ELR (cell line): ENCODE results near the gene STK35.
A peak's percentile ranks its signal among the peaks of the same experiment; 100 is the strongest.

ENCODE experiments used
- DNase-seq: peaks from one replicate; pipeline ENCODE4 v3.0.0-alpha.2; 2015; ENCODE audit warnings: low read depth

STK35 gene

DNA sequence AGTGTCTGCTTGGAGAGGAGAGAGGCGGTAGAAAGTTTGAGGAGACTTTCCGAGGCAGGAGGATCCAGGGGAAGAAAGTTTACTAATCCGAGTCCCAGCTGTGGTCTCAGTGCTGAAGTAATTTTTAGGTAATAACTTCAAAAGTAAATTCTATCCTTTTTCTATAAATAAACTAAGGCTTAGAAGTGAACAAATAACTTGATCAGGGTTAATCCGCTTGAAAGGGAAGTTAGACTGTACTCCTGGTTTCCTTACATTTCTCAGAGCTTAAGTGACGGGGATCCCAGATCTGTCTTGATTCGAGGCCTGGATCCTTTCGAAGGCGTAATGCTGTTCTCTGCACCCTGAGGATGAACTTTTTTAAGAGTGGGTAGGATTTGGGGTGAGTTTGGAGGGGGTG is 2.6 kb downstream of the STK35 start:
- peak; percentile 4 for DNase-seq

DNA sequence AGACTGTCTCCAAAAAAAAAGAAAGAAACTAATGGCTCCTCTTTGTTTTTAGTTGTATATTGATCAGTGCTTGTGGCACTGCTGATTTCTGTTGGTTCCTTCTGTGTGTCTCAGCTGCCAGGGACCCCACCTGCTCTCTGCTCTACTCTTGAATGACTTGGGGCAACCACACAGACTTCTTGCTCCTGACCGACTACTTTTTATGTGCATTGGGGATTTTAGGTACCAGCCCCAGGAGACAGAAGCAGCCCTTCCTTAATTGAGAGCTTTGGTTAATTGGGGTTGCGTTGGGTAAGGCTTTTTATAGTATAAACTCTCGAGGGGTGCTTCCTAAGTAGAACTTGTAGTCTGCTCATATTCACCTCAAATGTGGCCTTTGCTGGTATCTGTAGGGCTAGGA is 6.9 kb downstream of the STK35 start:
- no peak for DNase-seq

GRCh38 chr20:2108987-2109386 is 7.4 kb downstream of the STK35 start:
- peak; percentile 85 for DNase-seq

DNA sequence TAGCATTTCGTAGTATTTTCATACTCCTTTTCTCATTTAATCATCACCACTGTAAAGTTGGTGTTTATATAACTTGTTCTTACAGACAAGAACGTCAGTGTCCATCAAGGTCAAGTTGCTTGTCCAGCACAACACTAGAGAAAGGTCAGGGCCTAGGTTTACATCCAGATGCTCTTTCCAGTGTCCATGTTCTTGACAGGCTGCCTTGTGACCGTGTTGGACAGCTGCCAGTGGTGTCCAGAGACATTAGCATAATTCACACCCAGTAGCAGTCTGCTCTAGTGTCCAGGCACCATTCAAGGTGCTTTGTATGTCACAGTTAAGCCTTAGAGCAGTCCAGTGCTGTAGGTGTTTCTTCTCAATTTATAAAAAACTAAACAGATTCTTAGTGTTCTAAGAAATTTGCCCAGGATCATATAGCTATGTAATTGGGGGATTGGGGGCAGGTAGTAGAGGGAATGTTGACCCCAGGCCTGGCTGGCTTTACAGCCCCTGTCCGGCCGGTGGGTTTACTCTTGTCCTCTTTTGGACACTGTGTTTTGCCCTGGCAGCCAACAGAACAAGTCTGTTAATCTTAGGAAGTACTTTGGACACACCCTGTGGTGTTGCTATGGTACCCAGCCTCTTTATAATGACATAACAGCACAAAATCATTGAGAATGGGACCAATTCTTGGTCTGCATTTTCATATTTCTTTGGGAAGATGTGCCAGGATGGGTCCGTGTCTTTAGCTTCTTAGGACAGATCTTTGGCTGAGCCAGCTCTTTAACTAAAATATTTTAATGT is 8.0 kb downstream of the STK35 start:
- no peak for DNase-seq

GRCh38 chr20:2112910-2113309 is 11.3 kb downstream of the STK35 start:
- DNase-seq, result no peak

GRCh38 chr20:2114127-2114959 is 12.7 kb downstream of the STK35 start:
- no peak for DNase-seq

DNA sequence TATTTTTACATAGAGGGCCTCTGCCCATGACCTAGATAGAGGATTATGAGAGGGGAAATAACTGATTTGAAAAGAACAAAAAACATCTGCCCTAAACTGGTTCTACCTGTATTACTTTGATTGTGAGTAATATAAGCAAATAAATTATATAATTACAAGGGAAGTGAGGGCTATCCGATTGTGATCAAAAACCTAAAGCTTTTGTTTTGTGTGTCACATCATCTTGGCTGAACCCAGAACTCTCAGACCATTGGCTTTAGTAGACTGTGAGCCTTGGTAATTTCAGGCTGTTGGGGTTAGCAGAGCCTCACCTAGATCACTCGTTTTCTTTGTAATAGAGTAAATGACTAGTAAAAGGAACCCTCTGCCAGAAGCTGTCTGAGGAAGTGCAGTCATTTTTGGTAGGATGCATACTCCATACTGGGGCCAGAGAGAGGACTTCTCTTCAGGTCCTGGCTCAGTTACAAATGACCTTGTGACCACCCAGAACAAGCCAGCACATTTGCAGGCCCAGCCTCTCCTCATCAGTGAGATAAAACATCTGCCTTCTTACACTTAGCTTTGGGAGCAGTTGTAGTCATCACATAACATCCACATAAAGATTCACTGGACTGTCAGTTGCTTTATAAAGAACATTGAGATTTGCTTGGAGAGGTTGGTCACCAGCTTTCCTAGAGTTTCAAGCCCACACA is 13.5 kb downstream of the STK35 start:
- DNase-seq, result no peak

GRCh38 chr20:2116170-2116940 is 14.7 kb downstream of the STK35 start:
- DNase-seq, result no peak

GRCh38 chr20:2118783-2119182 is 17.2 kb downstream of the STK35 start:
- DNase-seq, result peak; percentile 35

GRCh38 chr20:2122936-2123335 is 21.3 kb downstream of the STK35 start:
- no peak for DNase-seq

DNA sequence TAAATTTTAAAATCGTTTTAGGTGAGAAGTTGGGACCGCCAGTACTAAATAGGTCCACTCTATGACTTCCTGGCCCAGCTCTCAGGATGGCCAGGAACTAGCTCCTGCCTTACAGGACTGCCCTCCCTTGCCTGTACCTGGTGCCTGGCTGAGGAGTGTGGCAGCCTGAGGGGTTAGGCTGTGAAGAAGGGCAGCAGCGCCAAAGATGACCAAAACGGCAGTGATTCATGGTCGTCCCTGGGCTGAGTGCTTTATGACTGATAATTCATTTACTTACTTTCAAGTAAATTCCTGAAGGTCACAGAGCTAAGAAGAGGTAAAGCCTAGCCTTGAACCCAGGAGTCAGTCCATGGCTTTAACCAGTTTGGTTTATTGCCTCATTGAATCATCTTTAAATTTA is 22.1 kb downstream of the STK35 start:
- no peak for DNase-seq

DNA sequence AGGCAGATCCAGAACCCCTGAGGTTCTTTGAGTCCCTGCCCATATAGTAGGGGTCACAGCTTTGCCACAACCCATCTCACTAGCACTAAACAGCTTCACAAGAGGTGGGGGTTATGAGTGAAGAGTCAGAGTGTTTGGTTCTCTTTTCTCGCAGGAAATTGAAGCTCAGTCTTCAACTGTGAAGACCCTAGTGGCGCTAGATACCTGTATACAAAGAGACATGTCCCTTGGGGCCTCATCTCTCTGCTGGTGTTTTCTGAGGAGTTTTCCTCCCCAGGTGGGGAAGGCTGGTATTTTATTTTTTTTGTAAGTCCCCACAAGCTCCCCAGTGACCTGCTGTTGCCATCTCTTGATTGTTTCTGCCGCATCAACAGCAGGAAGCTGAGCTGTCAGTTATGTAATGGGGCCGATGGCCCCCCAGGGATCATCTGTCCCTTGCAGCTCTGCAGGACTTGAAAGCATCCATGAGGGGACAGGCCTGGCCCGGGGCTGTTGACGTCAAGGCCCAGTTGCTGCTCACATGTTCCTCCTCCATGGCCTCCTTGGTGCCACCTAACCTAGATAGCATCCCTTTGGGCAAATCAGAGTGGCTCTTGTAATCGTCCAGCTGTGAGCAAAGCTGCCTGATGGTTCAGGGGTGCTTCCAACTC is 23.1 kb downstream of the STK35 start:
- DNase-seq, result no peak

GRCh38 chr20:2125474-2126112 is 24.0 kb downstream of the STK35 start:
- no peak for DNase-seq

DNA sequence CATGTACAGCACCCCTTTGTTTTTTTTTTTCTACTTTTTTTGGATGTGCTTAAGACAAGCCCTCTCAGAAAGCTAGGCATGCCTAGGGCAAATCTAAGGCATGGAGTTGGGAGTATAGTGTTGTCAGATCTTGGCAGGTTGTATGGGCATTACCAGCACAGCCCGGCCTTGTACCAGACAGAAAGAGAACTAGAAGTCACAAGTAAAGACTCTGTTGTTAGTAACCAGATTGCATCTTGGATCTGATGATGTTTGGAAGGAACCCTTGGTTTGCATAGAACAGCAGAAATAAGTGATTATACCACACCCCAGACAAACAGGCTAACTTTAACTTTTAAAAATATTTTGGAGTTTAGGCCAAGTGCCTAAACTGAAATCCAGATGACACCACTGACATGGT is 25.6 kb downstream of the STK35 start:
- no peak for DNase-seq

- DNase-seq, result no peak
These were observed 26.9 kb downstream of the STK35 start for GRCh38 chr20:2128542-2128941.

DNA sequence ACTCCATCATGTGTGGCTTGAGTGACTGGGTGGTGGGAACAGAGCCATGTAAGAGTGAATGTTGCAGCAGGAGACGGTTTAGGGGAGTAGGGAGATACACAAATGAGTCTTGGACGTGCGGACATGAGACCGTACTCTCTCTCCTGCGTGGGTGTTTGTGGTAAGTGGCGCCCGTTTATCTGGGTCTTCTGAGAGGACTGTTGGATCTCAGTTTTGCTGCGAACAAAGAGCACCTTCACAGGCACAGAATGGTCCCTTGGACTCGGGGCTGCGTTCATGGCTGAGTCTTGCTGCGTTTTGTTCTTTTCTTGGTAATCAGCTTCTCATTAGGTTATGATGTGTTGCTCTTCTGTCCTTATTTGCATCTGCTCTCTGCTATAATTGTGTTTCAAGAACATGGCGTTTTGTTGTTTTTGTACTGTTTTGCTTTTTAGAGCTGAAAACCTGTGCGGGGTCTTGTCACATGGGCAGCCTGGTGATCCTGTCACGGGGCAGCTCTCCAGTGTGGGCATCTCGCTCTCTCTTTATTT is 28.5 kb downstream of the STK35 start:
- no peak for DNase-seq

DNA sequence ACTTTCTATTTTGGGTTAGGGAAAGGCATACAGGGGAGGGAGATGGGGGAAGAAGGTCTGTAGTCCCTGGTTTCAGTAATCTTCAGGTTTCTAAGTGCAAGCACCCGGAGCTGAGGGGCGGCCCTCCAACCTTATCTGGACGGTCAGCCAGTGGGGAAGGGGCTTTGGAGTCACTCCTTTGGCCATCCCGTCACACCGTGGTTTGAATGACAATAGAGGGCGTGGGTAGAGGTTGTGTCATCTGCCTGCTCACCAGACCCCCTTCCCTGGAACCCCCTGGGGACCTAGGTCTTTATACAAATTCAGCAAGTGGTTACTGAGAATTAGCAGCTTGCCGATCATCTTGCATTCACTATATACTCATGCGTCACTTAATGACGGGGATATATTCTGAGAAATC is 29.1 kb downstream of the STK35 start:
- DNase-seq, result no peak

GRCh38 chr20:2131366-2131765 is 29.7 kb downstream of the STK35 start:
- DNase-seq, result peak; percentile 81

DNA sequence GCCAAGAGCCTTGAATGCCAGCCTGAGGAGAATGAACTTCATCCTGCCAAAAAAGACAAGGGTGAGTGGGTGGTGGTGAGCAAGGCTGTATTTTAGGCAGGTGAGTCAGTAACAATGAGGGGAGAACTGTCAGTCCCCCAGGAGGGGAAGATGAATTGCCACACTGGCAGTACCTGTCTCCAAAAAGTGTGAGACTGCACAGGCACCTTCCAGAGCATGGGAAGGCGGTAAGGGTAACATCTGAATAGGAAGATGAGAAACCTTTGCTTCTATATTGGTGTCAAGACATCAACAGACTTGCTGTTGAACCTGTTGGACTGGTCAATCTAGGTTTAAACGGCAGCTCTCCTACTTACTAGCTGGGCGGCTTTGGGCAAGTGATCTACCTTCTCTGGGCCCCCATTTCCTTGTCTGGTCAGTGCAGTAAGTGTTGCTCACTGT is 30.9 kb downstream of the STK35 start:
- no peak for DNase-seq

DNA sequence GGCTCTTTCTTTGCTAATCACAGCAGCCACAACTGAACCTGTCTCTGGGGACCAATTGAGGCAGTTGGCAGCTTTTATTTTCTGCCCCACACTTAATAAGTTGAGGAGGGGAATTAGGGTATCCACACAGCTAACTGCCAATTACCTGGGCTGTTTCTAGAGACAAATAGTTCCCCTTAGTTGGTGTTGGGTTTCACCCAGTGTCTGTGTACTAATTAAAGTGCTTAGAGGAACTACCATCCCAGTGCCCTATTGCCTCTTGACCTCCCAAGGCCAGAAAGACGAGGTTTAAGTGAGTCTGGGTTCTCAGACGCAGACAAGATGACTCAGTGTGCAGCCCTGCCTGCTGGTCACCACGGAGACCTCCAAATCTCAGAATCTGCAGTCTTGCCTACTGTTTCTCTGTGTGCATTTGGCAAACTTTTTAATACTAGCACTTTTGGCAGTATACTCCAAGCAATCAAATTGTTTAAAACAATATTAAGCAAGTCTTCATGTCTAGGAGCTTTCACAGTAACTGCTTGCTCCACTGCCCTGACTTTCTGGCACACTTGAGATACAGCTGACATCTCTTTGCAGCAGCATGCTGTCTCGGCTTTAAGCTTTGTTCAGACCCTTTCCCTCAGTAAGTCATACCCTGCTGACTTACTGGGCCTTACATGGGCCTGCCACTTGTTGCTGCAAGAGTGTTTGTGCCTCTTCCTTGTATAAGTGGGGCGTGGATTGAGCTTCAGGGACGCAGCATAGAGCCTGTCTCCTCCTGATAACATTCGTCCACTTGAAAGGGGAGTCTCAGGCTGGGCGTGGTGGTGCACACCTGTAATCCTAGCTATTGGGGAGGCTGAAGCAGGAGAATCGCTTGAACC is 31.9 kb downstream of the STK35 start:
- peak; percentile 67 for DNase-seq
